GM12801 (cell line): ENCODE results near the gene HMGB3.

ENCODE experiments used
- TF ChIP-seq, protein P1 (sequence below): IDR thresholded peaks from one replicate; pipeline ENCODE4 v1.5.1; 2011; ENCODE audit warnings: control low read depth; ENCODE audit not compliant: insufficient read length; ENCODE audit errors: extremely low read depth

HMGB3 gene

GRCh38 chrX:150942942-150943594 lies 40.1 kb upstream of the HMGB3 start:
- TF ChIP-seq, protein P1, sequence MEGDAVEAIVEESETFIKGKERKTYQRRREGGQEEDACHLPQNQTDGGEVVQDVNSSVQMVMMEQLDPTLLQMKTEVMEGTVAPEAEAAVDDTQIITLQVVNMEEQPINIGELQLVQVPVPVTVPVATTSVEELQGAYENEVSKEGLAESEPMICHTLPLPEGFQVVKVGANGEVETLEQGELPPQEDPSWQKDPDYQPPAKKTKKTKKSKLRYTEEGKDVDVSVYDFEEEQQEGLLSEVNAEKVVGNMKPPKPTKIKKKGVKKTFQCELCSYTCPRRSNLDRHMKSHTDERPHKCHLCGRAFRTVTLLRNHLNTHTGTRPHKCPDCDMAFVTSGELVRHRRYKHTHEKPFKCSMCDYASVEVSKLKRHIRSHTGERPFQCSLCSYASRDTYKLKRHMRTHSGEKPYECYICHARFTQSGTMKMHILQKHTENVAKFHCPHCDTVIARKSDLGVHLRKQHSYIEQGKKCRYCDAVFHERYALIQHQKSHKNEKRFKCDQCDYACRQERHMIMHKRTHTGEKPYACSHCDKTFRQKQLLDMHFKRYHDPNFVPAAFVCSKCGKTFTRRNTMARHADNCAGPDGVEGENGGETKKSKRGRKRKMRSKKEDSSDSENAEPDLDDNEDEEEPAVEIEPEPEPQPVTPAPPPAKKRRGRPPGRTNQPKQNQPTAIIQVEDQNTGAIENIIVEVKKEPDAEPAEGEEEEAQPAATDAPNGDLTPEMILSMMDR = no peak

DNA sequence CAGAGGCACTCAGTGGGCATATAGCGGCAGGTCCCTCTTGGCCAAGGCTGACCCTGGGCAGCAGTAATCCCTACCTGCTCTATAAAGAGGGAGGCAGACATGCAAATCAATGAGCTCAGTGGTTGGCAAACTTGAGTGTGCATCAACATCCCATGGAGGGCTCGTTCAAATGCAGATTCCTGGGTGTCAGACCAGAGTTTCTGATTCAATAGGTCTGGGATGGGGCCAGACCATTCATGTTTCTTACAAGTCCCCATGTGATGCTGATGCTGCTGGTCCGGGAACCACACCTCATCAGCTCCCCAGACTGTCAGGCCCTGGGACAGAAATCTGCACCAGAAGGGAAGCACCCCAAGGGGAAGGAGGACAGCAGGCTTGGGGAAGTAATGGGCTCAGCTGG lies 38.9 kb upstream of the HMGB3 start:
- TF ChIP-seq, protein P1 = no peak

DNA sequence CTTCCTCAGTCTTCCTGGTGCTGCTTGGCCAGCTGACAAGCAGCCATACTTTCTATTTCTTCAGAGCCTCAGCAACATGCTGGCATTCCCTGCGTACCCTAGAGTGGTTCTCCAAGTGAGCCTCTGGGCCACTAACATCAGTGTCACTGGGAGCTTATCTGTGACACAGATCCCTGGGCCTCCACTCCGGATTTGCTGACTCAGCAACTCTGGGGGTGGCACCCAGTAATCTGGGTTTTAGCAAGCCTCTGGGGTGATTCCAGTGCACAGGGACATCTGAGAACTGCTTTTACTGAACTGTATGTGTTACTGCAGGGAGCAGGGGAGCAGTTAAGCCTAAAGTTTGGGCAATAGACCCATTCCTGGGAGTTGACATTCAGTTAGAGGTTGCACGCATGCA lies 28.2 kb upstream of the HMGB3 start:
- TF ChIP-seq, protein P1 = no peak

DNA sequence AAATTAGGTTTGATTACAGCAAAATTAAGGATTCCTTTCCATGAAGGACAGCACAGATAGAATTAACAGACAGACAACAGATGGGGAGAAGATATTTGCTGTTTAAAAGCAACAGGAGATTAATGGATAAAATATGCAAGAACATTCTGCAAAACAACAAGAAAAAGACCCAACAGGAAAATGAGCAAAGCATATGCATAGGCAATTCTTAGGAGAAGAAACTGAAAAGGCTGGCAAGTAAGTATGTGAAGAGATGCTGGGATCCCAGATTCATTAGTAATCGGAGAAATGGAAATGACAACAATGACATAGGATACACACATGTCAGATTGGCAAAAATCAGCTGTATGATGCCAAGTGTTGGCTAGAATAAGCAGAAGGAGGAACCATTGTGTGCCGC lies 27.5 kb upstream of the HMGB3 start:
- TF ChIP-seq, protein P1 = no peak

GRCh38 chrX:150958177-150958576 lies 25.0 kb upstream of the HMGB3 start:
- TF ChIP-seq, protein P1 = no peak

GRCh38 chrX:150959557-150959956 lies 23.6 kb upstream of the HMGB3 start:
- TF ChIP-seq, protein P1 = no peak

DNA sequence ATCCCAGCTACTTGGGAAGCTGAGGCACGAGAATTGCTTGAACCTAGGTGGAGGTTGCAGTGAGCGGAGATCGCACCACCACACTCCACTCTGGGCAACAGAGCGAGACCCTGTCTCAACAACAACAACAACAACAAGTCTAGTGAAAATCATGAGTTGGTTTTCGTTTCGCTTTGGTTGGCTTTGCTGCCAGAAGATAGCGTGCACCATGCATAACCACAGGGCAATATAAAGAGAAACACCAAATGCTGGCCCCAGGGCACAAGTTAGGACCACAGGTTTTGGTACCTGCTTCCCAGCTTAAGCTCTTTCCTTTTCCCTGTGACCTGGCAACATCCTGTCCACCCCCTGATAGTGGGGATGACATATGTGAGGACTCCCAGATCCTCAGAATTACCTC lies 21.5 kb upstream of the HMGB3 start:
- TF ChIP-seq, protein P1 = no peak
